Right lobe of liver (tissue), 6 donors: ENCODE measurements around the gene PRPF8. TPM values are rescaled to one million over a fixed set of nuclear protein-coding genes. Genes with fewer than 3 reads are reported as not detected.
A peak's percentile ranks its signal among the peaks of the same experiment; 100 is the strongest.

Experiments
- ATAC-seq, 4 donors: fragments of 200-7000 bp; cut with Tn5 transposase; one replicate each; pipeline ENCODE4 v1.9.1; 2020; ENCODE audit warnings: mild to moderate bottlenecking in 4 of 4, moderate library complexity in 4 of 4
- DNase-seq, 3 donors: peaks; one replicate each; pipeline ENCODE4 v3.0.0-alpha.2; 2020
- H3K27ac ChIP-seq, 3 donors: fragments of 200-600 bp; one replicate each; pipeline ENCODE4 v1.8.0; 2022
- H3K27me3 ChIP-seq, 2 donors: fragments of 200-600 bp; one replicate each; pipeline ENCODE4 v1.8.0; 2022
- H3K36me3 ChIP-seq, 4 donors: fragments of 200-600 bp; sonication (generic) in 1 of 4; one replicate each; pipeline versions ENCODE4 v1.5.1 to v1.8.0; 2017 to 2022; ENCODE audit warnings: control low read depth in 1 of 4
- H3K4me1 ChIP-seq, 4 donors: fragments of 200-600 bp; sonication (generic) in 1 of 4; one replicate each; pipeline versions ENCODE4 v1.5.1 to v1.8.0; 2017 to 2022; ENCODE audit warnings: control low read depth in 1 of 4
- H3K4me3 ChIP-seq, 3 donors: fragments of 200-600 bp; one replicate each; pipeline ENCODE4 v1.8.0; 2022
- H3K9me3 ChIP-seq, 4 donors: fragments of 200-600 bp; sonication (generic) in 1 of 4; one replicate each; pipeline versions ENCODE4 v1.5.1 to v1.8.0; 2017 to 2022; ENCODE audit warnings: control low read depth in 1 of 4
- POLR2A ChIP-seq: fragments of 450-650 bp; IDR thresholded peaks from one replicate; pipeline ENCODE4 v1.6.1; 2017; ENCODE audit warnings: antibody characterized with exemption, mild to moderate bottlenecking
- WGBS: methylation state at CpG from one replicate; pipeline ENCODE4 v1.1.6; 2018; ENCODE audit warnings: low coverage, low lambda C conversion rate; ENCODE audit not compliant: insufficient coverage; ENCODE audit errors: missing lambda C conversion rate; 5-methylcytosine and 5-hydroxymethylcytosine counted together
- intact Hi-C, 2 donors: fragments of 100-400 bp; cut with DNase I; formaldehyde crosslinking; loops; one replicate each; pipeline versions ENCODE4 v1.11.2 to v1.14.1; 2022
- microRNA counts: library from miRNA; unstranded; fragments of <30 nt; microRNA quantifications from one replicate; lab custom pipeline; 2016
- small RNA-seq, 2 experiments: library from RNA; depleted of rRNA; stranded (forward); fragments of <200 nt; gene quantifications; one replicate each; pipeline ENCODE3, GENCODE V24; 2016
- total RNA-seq, 6 experiments: library from RNA; depleted of rRNA in 2 of 6; stranded (reverse); fragments of >200 nt in 2 of 6; fragmentation: NEBNext Ultra II Directional in 3 of 6; extraction: Animal tissue kit (Norgen Biotek cat#: 25700) in 3 of 6; gene quantifications; one replicate each; pipeline versions ENCODE4 v1.1.0 to v1.2.4, GENCODE V29; 2016 to 2023
- TF ChIP-seq, protein P1 (sequence below), 4 donors: fragments of 200-600 bp in 3 of 4; fragments of 450-650 bp in 1 of 4; IDR thresholded peaks; one replicate each; pipeline versions ENCODE4 v1.5.1 to v1.8.0; 2016 to 2022; ENCODE audit warnings: antibody characterized with exemption in 4 of 4, mild to moderate bottlenecking in 2 of 4
- donor health status: DM: no; HTN: yes; CAD: no.
- donor health status: DM: no; HTN: no; CAD: no.
- donor health status: DM: no; HTN: no; CAD: no.
- donor health status: DM: no; HTN: yes; CAD: no.
- donor health status: DM: no; HTN: yes; CAD: no.

PRPF8 gene
- total RNA-seq, 6 experiments from 2014 or later, result 79.3 to 116 (median 102) TPM

DNA sequence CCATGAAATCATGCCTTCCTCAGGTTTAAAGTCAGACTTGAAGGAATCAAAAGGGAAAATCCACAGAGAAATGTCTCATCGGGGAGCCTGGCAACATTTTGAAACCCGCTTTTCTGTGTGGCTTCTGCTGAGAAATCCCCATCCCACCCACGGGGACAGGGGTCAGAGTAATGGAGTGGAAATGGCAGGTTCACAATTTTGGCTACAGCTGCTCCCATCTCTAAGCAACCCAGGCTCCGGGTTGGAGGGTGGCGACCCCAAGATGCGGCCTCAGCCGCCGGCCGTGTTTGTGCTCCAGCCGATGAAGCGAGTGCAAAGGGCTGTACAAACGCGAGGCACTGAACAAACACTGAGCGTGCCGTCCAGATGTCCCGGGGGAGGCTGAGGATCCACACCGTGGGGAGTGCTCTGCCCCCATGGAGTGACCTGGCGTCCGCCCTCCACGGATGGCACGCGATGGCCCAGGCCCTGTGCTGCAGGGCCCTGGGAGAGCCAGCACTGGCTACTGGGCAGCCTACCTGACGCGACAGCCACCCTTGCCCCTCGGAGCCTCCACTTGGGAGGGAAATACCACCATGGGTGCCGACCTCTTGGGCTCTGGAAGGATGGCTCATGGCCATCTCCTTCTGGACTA, 78.2 kb downstream of the PRPF8 start:
- Histone ChIP-seq H3K9me3 (no peaks in the 10 kb centered on the region), H3K4me3 (no peak overlapping the region), H3K4me1 (no peaks in the 10 kb centered on the region), H3K27ac (peak overlapping the region in 1 of 3 donors; percentile 57), H3K36me3 (no peaks in the 10 kb centered on the region), H3K27me3 (no peaks in the 10 kb centered on the region)
- ATAC-seq, result peak in 3 of 4 donors; percentile 9 to 14 (median 13)
- no peak for DNase-seq
- TF ChIP-seq, protein P1, sequence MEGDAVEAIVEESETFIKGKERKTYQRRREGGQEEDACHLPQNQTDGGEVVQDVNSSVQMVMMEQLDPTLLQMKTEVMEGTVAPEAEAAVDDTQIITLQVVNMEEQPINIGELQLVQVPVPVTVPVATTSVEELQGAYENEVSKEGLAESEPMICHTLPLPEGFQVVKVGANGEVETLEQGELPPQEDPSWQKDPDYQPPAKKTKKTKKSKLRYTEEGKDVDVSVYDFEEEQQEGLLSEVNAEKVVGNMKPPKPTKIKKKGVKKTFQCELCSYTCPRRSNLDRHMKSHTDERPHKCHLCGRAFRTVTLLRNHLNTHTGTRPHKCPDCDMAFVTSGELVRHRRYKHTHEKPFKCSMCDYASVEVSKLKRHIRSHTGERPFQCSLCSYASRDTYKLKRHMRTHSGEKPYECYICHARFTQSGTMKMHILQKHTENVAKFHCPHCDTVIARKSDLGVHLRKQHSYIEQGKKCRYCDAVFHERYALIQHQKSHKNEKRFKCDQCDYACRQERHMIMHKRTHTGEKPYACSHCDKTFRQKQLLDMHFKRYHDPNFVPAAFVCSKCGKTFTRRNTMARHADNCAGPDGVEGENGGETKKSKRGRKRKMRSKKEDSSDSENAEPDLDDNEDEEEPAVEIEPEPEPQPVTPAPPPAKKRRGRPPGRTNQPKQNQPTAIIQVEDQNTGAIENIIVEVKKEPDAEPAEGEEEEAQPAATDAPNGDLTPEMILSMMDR (IDR thresholded peaks at IDR 0.05), result no peak
- TF ChIP-seq POLR2A, result no peak
- 42% methylated on average over 6 of the region's 26 CpGs for WGBS
- intact Hi-C loops, result no loop called here

- peak in 1 of 4 donors; percentile 9 for ATAC-seq
- H3K36me3 ChIP-seq, result no peaks in the 10 kb centered on the region
Measured at GRCh38 chr17:1605681-1606351, 78.9 kb downstream of the PRPF8 start.

GRCh38 chr17:1604831-1605528, 79.7 kb downstream of the PRPF8 start:
- intact Hi-C loops, result no loop called here
- no peak overlapping the region for H3K4me3 ChIP-seq
- H3K4me1 ChIP-seq, result no peaks in the 10 kb centered on the region
- peak in 3 of 4 donors; percentile 6 to 14 (median 9) for ATAC-seq
- no peak for DNase-seq
- no peaks in the 10 kb centered on the region for H3K9me3 ChIP-seq
- no peaks in the 10 kb centered on the region for H3K27me3 ChIP-seq
- WGBS, result 87% methylated on average over 4 of the region's 35 CpGs
- TF ChIP-seq, protein P1 (IDR thresholded peaks at IDR 0.05), result no peak
- no peak for TF ChIP-seq POLR2A
- H3K36me3 ChIP-seq, result no peaks in the 10 kb centered on the region
- no peak overlapping the region for H3K27ac ChIP-seq

More at GRCh38 chr17:1605681-1606351, 78.9 kb downstream of the PRPF8 start:
- TF ChIP-seq, protein P1 (IDR thresholded peaks at IDR 0.05), result no peak
- TF ChIP-seq POLR2A, result no peak
- no peaks in the 10 kb centered on the region for H3K4me1 ChIP-seq
- intact Hi-C loops, result no loop called here
- WGBS, result 66% methylated on average over 5 of the region's 19 CpGs
- no peaks in the 10 kb centered on the region for H3K27me3 ChIP-seq
- no peak overlapping the region for H3K4me3 ChIP-seq
- no peaks in the 10 kb centered on the region for H3K9me3 ChIP-seq
- no peak overlapping the region for H3K27ac ChIP-seq
- no peak for DNase-seq

DNA sequence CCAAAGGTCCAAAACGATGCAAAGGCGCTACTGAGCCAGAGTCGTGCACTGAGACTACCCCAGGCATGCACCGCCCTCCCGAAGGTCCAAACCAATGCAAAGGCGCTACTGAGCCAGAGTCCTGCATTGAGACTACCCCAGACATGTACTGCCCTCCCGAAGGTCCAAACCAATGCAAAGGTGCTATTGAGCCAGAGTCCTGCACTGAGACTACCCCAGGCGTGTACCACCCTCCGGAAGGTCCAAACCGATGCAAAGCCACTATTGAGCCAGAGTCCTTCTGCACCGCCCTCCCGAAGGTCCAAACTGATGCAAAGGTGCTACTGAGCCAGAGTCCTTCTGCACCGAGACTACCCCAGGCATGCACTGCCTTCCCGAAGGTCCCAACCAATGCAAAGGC, 83.1 kb downstream of the PRPF8 start:
- no peaks in the 10 kb centered on the region for H3K4me1 ChIP-seq
- DNase-seq, result no peak
- intact Hi-C loops, result no loop called here
- no peak for TF ChIP-seq POLR2A
- TF ChIP-seq, protein P1 (IDR thresholded peaks at IDR 0.05), result no peak
- no peak for ATAC-seq
- H3K27ac ChIP-seq, result no peak overlapping the region
- H3K4me3 ChIP-seq, result no peak overlapping the region
- WGBS, result no CpG with 5 or more reads among the region's 14 CpGs
- H3K36me3 ChIP-seq, result no peaks in the 10 kb centered on the region
- H3K9me3 ChIP-seq, result no peaks in the 10 kb centered on the region
- no peaks in the 10 kb centered on the region for H3K27me3 ChIP-seq

MicroRNAs within 50 kb of the gene (microRNA counts, 767-probe panel; counts per million panel counts)
- 8,167 counts per million, percentile 32 among the panel's probes with 10 or more counts for microRNA hsa-miR-22-3p (lab: Ali Mortazavi, UCI)

Small RNA genes lying within 50 kb of the gene (small RNA-seq; reads per million reads assigned to genes)
- 0 reads per million in 2 experiments for gene RN7SL105P

Other genes with a start within 250 kb of the PRPF8 start
- gene CRK, start 228.6 kb downstream of the PRPF8 start, total RNA-seq, result 10 to 100 TPM; 33.9 to 58.6 (median 47.6) TPM
- gene MYO1C, start 192.2 kb downstream of the PRPF8 start, total RNA-seq, result 10 to 100 TPM; 56.6 to 94.7 (median 68.3) TPM
- 10 to 100 TPM; 12.7 to 22.6 (median 18.2) TPM for gene INPP5K, start 168.3 kb downstream of the PRPF8 start, total RNA-seq
- 10 to 100 TPM; 24.0 to 43.4 (median 29.8) TPM for gene PITPNA, start 122.1 kb downstream of the PRPF8 start, total RNA-seq
- 1 to 10 TPM; 1.4 to 8.9 (median 5.1) TPM for gene SLC43A2, start 56.0 kb downstream of the PRPF8 start, total RNA-seq
- 10 to 100 TPM in 2 of 6 experiments, 1 to 10 TPM in 4; 6.9 to 16.9 (median 8.4) TPM for gene SCARF1, start 39.1 kb downstream of the PRPF8 start, total RNA-seq
- gene RILP, start 35.0 kb downstream of the PRPF8 start, total RNA-seq, result 10 to 100 TPM; 14.6 to 47.3 (median 23.9) TPM
- gene TLCD2, start 25.5 kb upstream of the PRPF8 start, total RNA-seq, result 10 to 100 TPM in 1 of 6 experiments, 1 to 10 TPM in 5; 2.5 to 17.7 (median 3.7) TPM
- 10 to 100 TPM; 23.0 to 27.2 (median 23.9) TPM for gene WDR81, start 39.8 kb upstream of the PRPF8 start, total RNA-seq
- 1,000 to 10,000 TPM; 1,040 to 1,391 (median 1,137) TPM for gene SERPINF2, start 58.0 kb upstream of the PRPF8 start, total RNA-seq
- gene SERPINF1, start 77.2 kb upstream of the PRPF8 start, total RNA-seq, result 1,000 to 10,000 TPM in 2 of 6 experiments, 100 to 1,000 TPM in 4; 621 to 1,110 (median 800) TPM
- gene SMYD4, start 145.0 kb upstream of the PRPF8 start, total RNA-seq, result 1 to 10 TPM; 4.6 to 6.7 (median 6.0) TPM
- 10 to 100 TPM; 10.9 to 35.5 (median 29.2) TPM for gene RPA1, start 145.1 kb upstream of the PRPF8 start, total RNA-seq